ENCODE results near the gene TRAP1. TPM values are rescaled to one million over a fixed set of nuclear protein-coding genes. Genes with fewer than 3 reads are reported as not detected.

The TRAP1 gene
- total and polyA plus RNA-seq, 2 experiments from 2014 or later: 143 to 228 TPM

DNA sequence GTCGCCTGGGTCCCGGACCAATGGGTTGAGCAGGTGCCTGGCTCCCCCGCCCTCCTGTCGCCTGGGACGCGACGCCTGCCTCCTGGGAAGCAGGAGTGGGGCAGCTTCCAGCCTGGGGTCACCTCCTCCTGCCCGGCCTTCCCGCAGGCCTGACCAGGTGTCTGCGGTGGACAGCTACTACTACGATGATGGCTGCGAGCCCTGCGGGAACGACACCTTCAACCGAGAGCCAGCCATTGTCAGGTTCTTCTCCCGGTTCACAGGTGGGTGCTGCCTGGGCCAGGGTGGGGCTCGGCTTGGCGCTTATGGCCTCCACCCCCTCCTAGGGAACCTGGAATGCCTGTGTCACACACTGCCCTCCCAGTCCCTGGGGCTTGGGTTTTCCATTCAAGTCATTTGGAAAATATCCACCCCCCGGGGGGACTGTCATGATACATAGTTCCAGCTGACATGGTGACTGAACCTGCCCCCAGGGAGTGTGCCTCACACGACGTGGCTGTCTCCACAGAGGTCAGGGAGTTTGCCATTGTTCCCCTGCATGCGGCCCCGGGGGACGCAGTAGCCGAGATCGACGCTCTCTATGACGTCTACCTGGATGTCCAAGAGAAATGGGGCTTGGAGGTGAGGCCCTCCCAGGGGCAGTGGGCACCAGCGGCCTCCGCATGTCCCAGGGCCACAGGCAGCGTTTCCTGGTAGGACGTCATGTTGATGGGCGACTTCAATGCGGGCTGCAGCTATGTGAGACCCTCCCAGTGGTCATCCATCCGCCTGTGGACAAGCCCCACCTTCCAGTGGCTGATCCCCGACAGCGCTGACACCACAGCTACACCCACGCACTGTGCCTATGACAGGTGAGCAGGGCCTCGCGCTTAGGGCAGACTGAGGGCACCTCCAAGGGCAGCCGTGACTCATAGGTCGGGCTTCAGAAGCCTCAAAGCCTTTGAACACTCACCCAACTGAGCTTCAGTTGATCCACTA lies 60.5 kb downstream of the TRAP1 start:
- DNase-seq (ENCODE audit: low spot score) (no peak), ATAC-seq (no peak)
- Histone ChIP-seq H3K27me3 (ENCODE audit: insufficient read depth) (no peaks in the 10 kb centered on the region), H3K4me3 (no peak overlapping the region), H3K9me2 (ENCODE audit: insufficient read depth) (no peaks in the 10 kb centered on the region), H3F3A (replicated peaks; ENCODE audit: low read depth) (peaks cover 37% of the 10 kb centered on the region; the same call in 1 of the 2 replicates), H3K79me2 (replicated peaks; ENCODE audit: insufficient read depth) (no peaks in the 10 kb centered on the region), H3K36me3 (ENCODE audit: insufficient read depth) (peaks cover 24% of the 10 kb centered on the region), H3K4me2 (no peak overlapping the region), H2AFZ (no peak overlapping the region), H4K20me1 (replicated peaks; ENCODE audit: insufficient read depth) (no peaks in the 10 kb centered on the region; the same call in none of the 2 replicates), H3K27ac (ENCODE audit: low read depth) (no peak overlapping the region), H3K4me1 (ENCODE audit: insufficient read depth) (peaks cover 7% of the 10 kb centered on the region)
- no peak overlapping the region for H3K27ac Mint-ChIP-seq
- H3K27me3 Mint-ChIP-seq (ENCODE audit: insufficient read depth, low read depth, poor library complexity): peaks cover 15% of the 10 kb centered on the region
- H3K4me1 Mint-ChIP-seq: peaks cover 27% of the 10 kb centered on the region; the same call in 2 of the 3 replicates
- no peaks in the 10 kb centered on the region for H3K9me3 Mint-ChIP-seq
- TF ChIP-seq REST (IDR thresholded peaks at IDR 0.05; ENCODE audit: unreplicated experiment) (no peak), STAT1 (IDR thresholded peaks at IDR 0.05; ENCODE audit: unreplicated experiment) (no peak), EZH2phosphoT487 (IDR thresholded peaks at IDR 0.05; ENCODE audit: unreplicated experiment) (no peak), CREB1 (CRISPR knock-in tag; IDR thresholded peaks at IDR 0.05; ENCODE audit: low read depth) (no peak), JUNB (IDR thresholded peaks at IDR 0.05; ENCODE audit: unreplicated experiment) (no peak), ZNF331 (CRISPR knock-in tag; IDR thresholded peaks at IDR 0.05; ENCODE audit: low read depth) (no peak), NANOG (IDR thresholded peaks at IDR 0.05; ENCODE audit: borderline replicate concordance) (no peak), POLR2AphosphoS5 (IDR thresholded peaks at IDR 0.05; ENCODE audit: low read depth) (no peak), ETS1 (IDR thresholded peaks at IDR 0.05) (no peak), ZNF114 (CRISPR knock-in tag; IDR thresholded peaks at IDR 0.05) (no peak), EZH2 (IDR thresholded peaks at IDR 0.05; ENCODE audit: low read depth, unreplicated experiment) (no peak)
- TF ChIP-seq, protein P1, sequence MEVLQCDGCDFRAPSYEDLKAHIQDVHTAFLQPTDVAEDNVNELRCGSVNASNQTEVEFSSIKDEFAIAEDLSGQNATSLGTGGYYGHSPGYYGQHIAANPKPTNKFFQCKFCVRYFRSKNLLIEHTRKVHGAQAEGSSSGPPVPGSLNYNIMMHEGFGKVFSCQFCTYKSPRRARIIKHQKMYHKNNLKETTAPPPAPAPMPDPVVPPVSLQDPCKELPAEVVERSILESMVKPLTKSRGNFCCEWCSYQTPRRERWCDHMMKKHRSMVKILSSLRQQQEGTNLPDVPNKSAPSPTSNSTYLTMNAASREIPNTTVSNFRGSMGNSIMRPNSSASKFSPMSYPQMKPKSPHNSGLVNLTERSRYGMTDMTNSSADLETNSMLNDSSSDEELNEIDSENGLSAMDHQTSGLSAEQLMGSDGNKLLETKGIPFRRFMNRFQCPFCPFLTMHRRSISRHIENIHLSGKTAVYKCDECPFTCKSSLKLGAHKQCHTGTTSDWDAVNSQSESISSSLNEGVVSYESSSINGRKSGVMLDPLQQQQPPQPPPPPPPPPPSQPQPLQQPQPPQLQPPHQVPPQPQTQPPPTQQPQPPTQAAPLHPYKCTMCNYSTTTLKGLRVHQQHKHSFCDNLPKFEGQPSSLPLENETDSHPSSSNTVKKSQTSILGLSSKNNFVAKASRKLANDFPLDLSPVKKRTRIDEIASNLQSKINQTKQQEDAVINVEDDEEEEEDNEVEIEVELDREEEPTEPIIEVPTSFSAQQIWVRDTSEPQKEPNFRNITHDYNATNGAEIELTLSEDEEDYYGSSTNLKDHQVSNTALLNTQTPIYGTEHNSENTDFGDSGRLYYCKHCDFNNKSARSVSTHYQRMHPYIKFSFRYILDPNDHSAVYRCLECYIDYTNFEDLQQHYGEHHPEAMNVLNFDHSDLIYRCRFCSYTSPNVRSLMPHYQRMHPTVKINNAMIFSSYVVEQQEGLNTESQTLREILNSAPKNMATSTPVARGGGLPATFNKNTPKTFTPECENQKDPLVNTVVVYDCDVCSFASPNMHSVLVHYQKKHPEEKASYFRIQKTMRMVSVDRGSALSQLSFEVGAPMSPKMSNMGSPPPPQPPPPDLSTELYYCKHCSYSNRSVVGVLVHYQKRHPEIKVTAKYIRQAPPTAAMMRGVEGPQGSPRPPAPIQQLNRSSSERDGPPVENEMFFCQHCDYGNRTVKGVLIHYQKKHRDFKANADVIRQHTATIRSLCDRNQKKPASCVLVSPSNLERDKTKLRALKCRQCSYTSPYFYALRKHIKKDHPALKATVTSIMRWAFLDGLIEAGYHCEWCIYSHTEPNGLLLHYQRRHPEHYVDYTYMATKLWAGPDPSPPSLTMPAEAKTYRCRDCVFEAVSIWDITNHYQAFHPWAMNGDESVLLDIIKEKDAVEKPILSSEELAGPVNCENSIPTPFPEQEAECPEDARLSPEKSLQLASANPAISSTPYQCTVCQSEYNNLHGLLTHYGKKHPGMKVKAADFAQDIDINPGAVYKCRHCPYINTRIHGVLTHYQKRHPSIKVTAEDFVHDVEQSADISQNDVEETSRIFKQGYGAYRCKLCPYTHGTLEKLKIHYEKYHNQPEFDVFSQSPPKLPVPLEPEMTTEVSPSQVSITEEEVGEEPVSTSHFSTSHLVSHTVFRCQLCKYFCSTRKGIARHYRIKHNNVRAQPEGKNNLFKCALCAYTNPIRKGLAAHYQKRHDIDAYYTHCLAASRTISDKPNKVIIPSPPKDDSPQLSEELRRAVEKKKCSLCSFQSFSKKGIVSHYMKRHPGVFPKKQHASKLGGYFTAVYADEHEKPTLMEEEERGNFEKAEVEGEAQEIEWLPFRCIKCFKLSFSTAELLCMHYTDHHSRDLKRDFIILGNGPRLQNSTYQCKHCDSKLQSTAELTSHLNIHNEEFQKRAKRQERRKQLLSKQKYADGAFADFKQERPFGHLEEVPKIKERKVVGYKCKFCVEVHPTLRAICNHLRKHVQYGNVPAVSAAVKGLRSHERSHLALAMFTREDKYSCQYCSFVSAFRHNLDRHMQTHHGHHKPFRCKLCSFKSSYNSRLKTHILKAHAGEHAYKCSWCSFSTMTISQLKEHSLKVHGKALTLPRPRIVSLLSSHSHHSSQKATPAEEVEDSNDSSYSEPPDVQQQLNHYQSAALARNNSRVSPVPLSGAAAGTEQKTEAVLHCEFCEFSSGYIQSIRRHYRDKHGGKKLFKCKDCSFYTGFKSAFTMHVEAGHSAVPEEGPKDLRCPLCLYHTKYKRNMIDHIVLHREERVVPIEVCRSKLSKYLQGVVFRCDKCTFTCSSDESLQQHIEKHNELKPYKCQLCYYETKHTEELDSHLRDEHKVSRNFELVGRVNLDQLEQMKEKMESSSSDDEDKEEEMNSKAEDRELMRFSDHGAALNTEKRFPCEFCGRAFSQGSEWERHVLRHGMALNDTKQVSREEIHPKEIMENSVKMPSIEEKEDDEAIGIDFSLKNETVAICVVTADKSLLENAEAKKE (CRISPR knock-in tag; IDR thresholded peaks at IDR 0.05): no peak
- TF ChIP-seq, protein P2, sequence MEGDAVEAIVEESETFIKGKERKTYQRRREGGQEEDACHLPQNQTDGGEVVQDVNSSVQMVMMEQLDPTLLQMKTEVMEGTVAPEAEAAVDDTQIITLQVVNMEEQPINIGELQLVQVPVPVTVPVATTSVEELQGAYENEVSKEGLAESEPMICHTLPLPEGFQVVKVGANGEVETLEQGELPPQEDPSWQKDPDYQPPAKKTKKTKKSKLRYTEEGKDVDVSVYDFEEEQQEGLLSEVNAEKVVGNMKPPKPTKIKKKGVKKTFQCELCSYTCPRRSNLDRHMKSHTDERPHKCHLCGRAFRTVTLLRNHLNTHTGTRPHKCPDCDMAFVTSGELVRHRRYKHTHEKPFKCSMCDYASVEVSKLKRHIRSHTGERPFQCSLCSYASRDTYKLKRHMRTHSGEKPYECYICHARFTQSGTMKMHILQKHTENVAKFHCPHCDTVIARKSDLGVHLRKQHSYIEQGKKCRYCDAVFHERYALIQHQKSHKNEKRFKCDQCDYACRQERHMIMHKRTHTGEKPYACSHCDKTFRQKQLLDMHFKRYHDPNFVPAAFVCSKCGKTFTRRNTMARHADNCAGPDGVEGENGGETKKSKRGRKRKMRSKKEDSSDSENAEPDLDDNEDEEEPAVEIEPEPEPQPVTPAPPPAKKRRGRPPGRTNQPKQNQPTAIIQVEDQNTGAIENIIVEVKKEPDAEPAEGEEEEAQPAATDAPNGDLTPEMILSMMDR (conservative IDR thresholded peaks at IDR 0.05; ENCODE audit: low read depth in 2 of 2): no peak
- H3K4me3 Mint-ChIP-seq: no peak overlapping the region
- H3K36me3 Mint-ChIP-seq (ENCODE audit: low read depth): peaks cover 84% of the 10 kb centered on the region
